GM19193 (cell line): ENCODE data around the gene MAN1A1.

ENCODE experiments used
- POLR2A ChIP-seq: IDR thresholded peaks from 4 replicates; pipeline ENCODE4 v1.6.1; 2011; ENCODE audit not compliant: insufficient read depth, insufficient read length; ENCODE audit errors: extremely low read depth

Gene MAN1A1

DNA sequence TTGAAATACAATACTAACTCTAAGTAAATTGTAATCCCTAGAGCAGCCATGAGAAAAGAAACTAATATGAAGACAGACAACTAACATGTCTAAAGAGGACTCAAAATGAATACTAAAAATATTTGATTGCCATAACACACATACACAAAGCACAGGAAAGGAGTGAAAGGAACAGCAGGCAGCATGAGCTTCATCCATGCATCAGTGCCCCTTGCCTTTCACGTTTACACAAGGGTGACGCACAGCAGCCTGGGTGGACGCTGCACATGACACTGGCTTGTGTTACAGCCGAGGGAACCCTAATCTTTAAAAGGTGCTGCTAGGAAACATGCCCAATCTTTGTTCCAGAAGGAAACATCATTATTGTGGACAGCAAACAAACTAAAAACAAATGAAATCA, 123.5 kb downstream of the MAN1A1 start:
- no peak for TF ChIP-seq POLR2A

DNA sequence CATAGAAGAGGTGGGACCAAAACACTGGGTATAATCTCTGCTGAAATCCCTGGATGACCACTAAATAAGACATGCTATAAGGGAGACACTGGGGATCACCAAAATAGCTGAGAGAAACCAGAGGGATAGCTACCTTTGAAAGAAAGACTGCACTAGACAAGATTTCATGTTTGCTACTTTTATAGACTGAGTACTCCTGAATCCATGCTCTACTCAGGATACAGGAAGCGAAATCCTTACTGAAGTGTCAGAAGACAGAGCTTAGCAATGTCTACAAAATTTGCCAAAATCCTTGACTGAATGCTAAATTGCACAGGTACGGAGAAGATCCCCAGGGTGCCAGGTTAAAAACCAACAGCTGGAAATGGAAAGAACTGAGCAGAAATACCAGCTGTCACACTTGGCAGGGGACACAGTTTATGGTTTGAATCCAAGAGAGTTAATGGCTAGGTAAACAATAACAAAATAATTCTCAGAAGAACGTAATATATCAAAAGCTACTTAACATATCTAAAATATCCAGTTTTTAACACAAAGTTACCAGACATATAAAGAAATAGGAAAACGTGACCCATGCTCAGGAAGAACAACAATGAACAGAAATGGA, 125.4 kb downstream of the MAN1A1 start:
- no peak for TF ChIP-seq POLR2A

DNA sequence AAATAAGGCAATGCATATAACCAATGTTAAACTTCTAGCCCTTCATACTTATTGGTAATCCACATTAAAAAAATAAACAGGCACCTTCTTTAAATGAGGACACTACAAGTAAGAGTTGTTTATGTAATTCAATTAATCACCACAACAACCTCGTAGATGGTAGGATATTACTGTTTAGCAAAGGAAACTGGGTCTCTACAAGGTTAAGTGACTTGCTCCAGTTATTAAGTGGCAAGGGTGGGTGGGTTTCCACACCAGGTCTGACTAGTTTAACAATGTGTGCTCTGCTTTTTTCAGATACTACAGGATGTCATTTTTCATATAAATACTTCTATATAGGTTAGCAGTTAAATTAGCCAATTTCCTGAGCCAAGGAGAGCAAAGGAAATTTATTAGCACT, 129.1 kb downstream of the MAN1A1 start:
- no peak for TF ChIP-seq POLR2A

DNA sequence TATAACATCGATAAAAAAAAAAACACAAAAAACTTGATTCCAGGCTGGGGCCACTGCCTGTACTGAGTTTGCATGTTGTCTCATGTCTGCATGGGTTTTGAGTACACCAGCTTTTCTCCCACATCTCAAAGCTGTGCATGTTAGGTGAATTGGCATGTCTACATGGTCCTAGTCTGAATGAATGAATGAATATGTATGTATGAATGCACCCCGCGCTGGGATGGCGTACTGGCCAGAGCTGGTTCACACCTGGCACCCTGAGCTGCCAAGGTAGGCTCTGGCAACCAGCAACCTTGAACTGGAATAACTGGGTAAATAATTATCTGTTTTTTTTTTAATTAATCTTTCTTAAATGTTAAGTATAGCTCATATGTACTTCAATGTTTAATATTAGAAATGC, 131.0 kb downstream of the MAN1A1 start:
- TF ChIP-seq POLR2A: no peak

DNA sequence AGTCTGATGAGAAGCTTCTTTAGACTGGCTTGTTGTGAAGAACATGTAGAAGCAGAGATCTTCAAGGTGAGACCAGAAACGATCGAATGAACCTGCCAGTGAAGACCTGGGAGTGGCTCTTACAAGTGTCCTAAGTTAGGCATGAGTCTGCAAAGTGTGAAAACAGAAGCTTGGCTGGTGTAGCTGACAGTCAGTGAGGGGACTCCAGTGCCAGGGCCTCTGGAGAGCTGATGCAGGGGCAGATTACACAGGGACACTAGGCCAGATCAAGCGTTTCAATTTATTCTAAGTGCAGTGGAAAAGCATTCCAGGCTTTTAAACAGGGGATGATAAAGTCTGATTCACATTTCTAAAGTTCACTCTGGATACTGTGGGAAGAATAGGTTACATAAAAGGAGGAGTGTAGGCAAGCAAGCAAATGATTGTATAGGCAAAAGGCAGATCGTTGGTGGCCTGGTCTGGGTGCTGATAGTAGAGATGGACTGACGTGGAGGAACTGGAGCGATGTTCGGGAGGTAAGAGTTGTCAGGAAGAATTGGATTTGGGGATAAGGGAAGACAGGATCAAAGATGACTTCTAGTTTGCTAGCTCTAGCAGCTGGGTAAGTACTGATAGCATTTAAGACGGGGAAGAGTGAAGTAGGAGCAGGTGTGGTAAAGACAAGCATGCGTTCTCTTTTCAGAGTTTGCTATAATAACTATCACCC, 133.5 kb downstream of the MAN1A1 start:
- no peak for TF ChIP-seq POLR2A

DNA sequence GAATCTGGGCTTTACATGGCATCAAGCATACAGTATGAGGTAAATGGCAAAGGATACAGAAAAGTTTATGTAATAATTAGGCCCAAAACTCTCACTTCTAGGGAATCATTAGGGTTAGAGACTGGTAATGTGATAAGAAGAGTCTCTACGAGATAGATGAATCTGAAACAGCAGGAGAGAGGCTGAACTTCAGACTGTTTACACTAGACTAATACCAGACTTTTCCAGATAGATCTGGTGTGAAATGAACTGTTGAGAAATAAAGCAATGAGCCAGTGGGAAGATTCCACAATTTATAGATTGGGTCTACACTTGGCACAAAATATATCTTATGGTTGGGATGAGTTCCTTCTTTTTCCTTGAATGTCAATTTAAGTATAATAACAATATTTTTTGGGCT, 134.3 kb downstream of the MAN1A1 start:
- no peak for TF ChIP-seq POLR2A

DNA sequence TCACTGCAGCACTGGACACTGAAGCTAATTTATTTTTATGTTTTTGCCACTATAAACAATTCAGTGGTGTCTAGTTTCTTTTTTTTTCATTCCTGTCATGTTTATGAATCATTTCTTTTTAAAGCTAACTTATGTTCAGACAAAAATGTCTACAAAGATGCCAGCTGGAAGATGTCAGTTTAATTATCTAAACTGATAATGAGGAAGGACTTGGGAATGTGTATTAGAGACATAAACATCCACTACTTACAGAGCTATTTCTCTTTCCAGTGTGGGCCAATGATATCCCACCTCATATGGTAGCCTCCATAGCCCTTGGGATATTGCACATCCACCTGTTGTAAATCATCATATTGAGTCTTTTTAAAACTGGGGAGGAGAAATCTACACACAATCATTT, 139.0 kb downstream of the MAN1A1 start:
- no peak for TF ChIP-seq POLR2A

DNA sequence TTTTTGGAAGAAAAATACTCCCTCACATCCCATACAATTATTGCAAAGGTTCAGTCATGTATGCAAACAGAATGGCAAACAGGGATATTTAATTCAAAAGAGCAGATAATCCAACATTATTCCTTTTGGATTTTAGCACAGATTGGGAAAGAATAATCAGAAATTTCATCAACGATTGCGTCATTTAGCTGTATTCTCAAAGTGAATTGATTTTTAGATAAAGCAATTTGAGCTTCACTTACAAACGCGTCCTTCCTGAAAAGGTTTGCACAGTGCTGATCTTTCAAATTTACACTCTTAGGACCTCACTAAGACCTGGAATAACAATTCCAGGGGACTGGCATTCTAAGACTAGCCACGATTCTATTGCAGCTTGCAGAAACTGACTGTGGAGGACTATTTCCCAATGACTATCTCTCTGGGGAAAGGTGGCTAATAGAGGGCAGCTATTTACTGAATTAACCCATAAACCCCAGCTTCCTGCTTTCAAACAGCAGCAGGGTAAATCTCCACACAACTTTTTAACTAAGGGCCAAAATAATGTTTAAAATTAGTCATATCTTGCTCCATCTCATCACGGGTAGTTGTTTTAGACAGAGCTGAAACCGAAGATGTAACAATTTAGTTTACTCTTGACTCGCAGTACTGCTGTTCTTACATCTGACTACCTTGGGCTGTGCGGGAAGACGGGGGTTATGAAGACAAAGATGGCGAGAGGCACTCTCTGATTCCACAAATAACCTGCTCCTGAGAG, 139.9 kb downstream of the MAN1A1 start:
- no peak for TF ChIP-seq POLR2A

DNA sequence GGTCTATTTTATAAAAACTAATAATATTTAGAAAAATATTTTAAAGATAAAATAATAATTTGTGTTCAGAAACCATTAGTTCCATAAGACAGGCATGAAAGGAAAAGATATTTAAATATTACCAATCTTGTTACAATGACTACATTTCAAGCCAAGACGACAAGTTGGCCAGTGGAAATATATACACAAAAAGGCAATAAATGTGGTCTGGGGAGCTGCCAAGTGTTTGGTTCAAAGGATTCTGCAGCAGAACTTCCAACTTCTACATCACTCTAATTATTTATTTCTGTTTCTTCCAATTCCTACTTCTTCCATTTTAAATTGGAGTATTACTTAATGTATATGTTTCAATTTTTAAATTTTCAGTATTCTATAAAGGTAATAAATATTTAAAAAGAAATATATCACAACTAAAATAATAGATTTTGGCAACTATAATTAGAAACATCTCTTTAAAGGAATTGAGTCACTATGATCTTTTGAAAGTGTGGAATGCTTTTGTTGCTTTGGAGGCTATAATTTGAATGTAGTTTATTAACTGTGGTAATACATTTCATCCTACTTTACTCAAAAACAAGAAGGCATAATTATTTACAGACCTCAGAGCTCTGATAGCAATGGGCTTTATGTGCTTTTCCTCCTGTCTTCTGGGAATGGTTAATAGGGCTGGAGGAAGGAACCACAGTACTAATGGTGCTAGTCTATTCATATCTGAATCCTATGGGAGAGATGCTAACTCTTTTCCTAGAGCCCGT, 141.4 kb downstream of the MAN1A1 start:
- no peak for TF ChIP-seq POLR2A

DNA sequence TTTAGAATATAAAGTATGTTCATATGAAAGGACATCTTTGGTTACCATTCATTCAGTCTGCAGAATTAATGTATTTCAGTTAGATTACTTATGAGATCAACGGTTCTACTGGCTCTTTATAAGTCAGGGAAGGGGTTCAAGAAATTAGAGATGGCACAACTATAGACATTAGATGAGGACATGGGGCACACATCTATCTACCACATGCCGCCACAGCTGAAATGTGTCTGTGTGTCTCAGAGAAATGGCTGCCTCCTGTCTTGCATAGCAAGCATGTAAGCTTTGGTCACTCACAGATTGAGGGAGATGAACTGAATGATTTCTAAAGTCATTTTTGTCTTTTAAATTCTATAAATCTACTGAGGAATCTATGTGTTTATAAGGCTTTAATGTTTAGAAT, 142.2 kb downstream of the MAN1A1 start:
- TF ChIP-seq POLR2A: no peak

DNA sequence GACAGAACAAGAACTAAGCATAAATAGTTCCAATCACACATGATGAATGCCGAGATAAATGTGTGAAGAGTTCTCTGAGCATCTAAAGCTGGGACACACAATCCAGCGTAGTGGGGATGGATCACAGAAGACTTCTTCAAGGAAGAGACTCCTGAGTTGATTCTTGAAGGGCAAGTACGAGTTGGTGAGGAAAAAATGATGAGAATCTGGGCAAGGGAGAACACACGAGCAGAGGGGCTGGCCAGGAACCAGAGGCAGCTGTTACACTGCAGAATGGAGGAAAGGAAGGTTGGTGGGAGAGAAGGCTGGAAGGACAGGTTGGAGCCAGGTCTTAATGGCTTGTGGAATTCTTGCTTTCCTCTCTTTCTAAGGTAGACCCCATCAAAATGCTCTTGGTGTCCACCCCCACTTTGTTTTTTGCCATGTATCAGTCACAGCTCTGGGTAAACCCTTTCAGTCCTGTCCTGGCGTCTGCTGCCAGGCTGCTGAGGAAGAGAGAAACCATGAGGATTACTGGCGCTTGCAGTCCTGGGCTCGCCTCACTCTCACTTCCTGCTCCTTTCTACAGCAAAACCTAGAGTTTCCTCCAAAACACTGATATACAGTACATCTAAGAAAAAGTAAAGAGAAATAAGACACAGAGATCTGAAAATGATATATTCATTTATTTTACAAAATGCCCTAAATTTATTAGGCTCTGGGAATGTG, 143.5 kb downstream of the MAN1A1 start:
- TF ChIP-seq POLR2A: no peak

DNA sequence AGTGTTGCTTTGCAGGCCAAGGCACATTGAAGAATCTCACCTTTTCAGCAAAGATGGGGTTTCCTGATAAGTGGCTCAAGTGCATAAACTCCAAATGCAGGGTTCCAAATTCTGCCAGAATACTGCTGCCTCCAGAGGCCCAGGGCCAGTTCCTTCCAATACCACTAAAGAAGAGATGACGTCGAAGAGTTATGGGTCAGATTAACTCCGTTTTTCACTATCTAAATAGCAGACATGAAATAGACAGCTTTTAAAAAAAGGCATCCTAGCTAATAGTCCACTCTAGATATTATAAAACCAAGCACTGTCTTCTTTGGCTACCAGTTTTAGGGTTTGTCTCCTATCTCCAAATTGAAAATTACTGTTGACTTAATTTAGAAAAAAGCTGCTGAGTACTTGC, 144.8 kb downstream of the MAN1A1 start:
- no peak for TF ChIP-seq POLR2A

DNA sequence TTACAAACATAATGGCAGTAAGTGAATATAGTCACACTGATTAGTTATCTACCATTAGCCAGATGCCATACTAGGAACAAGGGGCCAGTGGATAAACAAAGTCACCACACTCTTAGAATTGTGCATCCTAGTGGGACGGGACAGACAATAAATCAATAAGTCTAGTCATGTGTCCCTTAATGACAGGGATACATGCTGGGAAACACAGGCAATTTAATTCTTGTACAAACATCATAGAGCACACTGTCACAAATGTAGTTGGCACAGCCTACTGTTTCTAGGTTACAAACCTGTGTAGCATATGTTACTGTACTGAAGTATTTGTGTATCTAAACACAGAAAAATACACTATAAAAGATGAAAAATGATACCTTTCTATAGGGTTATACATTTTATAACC, 148.1 kb downstream of the MAN1A1 start:
- TF ChIP-seq POLR2A: no peak

DNA sequence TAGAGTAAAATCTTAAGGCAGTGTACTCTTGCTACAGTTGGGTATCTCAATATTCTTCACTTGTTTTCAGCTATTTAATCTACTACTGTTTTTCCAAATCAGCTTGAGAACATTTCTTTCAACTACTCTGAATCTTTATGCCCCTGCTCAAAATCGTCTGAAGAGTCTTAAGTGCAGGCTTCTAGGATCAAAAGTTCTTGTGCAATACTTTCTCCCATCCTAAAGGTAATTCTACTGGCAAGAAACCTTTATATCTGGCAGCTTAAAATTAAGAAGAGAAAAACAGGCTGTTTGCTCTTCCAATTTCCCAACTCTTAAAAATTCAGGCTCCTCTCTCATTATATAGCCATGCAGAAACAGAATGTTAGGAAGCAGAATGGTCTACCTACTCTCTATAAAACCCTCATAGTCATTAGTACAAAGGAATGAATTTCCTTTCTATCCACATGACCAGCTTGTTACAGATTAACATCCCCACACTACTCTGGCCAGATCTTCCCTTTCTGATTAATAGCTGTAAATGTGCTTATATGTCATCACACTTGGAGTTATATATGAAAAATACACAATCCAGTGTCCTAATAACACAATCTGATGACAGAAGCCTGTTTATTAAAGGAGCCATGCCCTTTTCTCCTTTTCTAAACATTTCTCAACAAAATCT, 148.9 kb downstream of the MAN1A1 start:
- no peak for TF ChIP-seq POLR2A
